NCI-H2196 treated with DMSO at 0.1 percent for 48 hours (cell line): ENCODE data around the gene ZNF606.

Experiments
- DNase-seq: peaks from one replicate; lab custom pipeline; 2025; ENCODE audit not compliant: unreplicated experiment; lab: John Stamatoyannopoulos, UW

The ZNF606 gene

GRCh38 chr19:58002384-58003173 is at the start of gene ZNF606:
TSS of gene ZNF606 (minus strand) at chr19:58002820. CDS start at chr19:58001319, 1,501 bp downstream.
- peak; percentile 65 for DNase-seq

DNA sequence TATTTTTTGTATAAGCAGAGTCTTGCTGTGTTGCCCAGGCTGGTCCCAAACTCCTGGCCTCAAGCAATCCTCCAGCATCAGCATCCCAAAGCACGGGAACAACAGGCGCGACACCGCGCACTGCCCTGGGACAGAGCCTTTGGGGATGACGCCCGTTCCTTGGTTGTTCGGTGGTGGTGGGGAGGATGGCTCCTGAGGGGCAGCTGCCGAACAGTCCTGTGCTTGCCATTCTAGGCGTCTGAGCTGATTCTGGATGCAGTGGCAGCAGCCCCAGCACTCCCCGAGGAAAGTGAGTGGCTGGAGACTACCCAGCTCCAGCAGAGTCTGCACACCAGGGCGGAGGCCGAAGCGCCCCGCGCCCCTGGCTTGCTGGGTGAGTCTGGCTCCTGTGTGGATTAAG is 49.6 kb upstream of the ZNF606 start:
- DNase-seq, result no peak

DNA sequence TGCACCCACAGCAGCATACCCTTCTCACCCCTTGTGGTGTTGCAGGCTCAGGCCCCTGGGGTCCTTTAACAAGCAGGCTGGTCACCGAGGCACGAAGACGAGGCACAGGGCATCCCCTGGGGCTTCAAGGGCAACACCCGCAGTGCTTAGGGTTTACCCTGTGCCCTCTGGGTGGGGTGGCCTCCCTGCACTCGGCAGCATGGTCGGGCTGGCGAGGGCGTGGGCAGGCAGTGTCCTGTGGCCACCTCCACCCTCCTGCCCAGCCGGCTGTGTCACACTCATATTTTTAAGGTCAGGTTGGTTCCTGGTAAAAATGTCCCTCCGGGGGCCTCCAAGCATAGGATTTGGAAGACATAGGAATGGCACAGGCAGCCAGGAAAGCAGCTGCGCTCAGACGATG is 45.1 kb upstream of the ZNF606 start:
- no peak for DNase-seq

DNA sequence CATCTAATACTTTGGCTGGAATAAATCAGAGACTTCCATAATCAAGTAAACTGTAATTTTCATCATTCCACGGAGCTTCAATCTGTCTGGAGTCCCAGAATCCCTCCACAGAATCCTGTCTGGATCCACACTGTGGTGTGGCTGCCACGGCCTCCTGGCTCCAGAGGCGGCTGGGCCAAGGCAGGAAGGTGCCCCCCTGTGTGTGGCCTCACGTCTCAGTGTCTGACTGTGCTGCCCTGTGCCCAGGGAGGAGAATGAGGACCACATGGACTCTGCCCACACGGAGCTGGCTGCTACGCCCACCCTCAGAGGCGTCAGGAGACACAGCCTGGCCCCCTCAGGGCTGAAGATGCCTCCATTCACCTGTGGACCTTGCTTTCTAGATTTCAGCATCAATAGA is 44.2 kb upstream of the ZNF606 start:
- no peak for DNase-seq

DNA sequence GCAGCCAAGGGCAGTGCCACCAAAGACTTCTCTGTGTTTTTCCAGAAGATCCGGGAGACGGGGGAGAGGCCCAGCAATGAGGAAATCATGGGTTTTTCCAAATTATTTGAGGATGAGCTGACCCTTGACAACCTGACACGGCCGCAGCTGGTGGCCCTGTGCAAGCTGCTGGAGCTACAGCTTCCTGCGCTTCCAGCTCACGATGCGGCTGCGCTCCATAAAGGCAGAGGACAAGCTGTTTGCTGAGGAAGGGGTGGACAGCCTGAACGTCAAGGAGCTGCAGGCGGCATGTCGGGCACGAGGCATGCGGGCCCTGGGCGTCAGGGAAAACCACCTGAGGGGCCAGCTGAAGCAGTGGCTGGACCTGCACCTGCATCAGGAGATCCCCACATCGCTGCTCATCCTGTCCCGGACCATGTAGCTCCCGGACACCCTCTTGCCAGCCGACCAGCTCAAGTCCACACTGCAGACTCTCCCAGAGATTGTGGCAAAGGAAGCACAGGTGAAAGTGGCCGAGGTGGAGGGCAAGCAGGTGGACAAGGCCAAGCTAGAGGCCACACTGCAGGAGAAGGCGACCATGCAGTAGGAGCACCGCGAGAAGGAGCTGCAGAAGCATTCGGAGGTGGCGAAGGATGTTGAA is 42.9 kb upstream of the ZNF606 start:
- DNase-seq, result no peak

- no peak for DNase-seq
These were observed 42.3 kb upstream of the ZNF606 start for GRCh38 chr19:58044886-58045285.

- no peak for DNase-seq
These were observed 41.8 kb upstream of the ZNF606 start for GRCh38 chr19:58044391-58044790.

- no peak for DNase-seq
These were observed 40.1 kb upstream of the ZNF606 start for GRCh38 chr19:58042495-58043340.

DNA sequence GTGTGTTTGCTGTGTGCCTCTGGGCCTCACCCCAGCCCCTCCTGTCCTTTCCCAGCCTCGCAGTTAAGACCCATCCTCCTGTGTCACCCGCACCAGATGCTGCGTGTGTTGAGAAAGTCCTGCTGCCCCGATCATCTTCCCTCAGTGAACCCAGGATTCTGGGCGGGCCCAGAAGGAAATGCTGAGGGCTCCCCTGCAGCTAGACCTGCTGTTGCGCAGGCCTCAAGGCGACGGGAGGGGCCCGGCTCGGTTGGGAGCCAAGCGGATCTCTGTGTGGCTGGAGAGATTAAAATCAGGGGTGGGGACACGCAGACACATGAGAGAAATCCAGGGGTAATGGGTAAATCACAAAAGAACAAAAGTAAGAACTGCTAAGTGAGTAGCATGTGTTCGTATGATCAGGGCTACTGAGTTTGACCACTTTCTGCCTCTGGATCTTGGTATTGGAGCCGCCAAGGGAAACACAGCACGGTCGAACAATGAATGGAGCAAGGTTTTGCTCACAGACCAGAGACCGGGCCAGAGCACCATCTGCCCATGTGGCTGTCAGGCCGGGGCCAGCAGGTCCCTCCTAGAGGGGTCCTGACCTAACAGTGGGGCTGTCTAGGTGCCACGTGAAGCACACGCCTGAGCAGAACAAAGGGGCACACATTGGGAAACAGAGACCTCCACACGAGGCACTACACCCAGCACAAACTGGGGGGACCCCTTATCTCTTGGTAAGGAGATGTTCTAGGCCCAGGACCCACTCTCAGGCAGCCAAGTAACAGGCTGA is 38.3 kb upstream of the ZNF606 start:
- no peak for DNase-seq

- no peak for DNase-seq
These were observed 36.1 kb upstream of the ZNF606 start for GRCh38 chr19:58038688-58039204.

DNA sequence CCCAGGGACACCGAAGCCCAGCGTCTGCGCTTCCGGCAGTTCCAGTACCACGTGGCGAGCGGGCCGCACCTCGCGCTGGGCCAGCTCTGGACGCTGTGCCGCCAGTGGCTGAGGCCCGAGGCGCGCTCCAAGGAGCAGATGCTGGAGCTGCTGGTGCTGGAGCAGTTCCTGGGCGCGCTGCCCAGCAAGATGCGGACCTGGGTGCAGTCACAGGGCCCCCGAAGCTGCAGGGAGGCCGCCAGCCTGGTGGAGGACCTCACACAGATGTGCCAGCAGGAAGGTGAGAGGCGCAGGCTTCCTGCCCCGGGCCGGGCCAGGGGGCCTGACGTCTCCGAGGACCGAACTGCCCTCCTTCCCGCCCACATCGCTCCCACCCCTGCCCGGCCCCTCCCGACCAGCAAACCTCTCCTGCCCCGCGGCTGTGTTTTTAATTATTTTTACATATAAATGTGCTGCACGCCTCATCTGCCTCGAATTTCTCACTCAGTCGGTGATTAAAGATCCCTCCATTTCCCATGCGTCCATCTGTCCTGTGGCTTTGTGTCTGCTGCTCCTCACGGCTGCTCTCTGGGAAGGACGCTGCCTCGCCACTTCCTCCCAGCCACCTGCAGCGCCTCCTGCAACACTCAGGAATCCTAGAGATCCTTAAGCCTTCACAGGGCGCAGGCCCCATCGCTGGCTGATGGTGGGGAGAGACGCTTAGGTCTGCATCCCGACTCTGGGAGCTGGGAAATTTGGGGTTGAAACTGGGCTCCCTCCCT is 35.5 kb upstream of the ZNF606 start:
- no peak for DNase-seq

DNA sequence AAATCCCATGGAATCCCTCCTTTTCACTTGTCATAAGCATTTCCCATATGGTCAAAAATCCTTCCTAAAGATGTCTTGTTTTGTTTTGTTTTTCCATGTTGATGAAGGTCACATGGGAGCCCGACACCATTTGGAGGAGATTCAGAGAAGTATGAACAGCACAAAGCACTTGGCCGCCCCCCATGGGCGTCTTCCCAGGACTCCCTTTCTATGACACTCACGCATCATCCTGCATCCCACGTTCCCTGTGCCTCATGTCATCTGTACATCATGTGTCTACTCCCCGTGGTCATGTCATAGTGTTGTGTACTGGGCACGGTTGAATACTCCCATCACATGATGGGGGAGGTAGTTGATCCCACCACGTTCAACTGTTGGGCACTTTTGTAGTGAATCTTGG is 33.2 kb upstream of the ZNF606 start:
- DNase-seq, result no peak

- DNase-seq, result no peak
These were observed 31.8 kb upstream of the ZNF606 start for GRCh38 chr19:58034477-58034793.

DNA sequence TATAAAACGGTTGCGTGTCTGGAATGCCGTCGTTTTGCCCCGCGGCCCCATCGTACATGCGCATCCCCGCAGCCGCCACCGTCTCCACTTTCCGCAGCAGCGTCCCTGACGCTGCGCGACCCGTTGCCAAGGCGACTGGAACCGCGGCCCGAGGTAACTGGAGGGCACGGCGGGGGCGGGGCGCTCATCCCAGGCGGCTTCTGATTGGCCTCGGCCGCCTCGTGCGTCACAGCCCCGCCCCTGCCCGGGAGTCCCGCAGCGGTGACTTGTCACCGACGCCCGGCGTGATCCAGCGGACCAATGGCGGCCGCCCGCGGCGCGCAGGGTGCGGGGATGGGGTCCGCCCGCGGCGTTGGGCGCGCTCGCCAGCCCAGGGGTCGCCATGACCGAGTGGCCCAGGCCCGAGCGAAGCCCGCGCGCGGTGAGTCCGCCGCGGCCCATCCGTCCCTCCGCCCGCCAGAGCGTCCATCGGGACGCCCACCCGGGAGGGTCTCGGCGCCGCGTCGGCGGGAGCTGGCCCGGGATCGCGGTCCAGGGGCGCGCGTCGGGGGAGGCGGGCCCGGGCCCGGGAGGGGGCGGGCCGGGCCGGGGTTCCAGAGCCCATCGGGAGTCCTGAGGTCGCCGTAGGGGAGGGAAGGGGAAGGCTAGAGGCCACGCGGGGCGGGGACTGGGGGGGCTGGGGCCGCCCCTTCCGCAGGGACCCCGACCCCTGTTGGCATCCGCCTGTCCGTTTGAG is 31.3 kb upstream of the ZNF606 start, which contains the start of gene ZSCAN1:
ZSCAN1 (plus strand) TSS at position 285 of the 736 bp plus-strand sequence. CDS start 3,812 bp downstream, outside the sequence.
- DNase-seq, result no peak

DNA sequence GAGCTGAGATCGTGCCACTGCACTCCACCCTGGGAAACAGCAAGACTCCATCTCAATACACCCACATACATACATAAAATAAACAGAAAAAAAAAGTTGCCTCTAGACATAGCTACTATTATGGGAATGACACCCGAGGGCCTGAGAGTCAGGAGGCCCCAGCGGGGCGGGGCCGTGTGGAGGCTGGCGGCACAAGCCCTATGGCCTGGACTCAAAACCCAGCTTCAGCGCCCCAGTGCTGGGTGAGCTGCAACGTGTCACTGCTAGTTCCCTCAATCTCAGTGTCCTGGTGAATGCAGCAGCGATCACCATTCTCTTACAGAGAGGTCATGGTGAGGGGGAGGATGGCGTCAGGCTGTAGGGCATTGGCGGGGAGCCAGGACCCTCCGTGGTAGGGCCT is 22.0 kb upstream of the ZNF606 start:
- no peak for DNase-seq

DNA sequence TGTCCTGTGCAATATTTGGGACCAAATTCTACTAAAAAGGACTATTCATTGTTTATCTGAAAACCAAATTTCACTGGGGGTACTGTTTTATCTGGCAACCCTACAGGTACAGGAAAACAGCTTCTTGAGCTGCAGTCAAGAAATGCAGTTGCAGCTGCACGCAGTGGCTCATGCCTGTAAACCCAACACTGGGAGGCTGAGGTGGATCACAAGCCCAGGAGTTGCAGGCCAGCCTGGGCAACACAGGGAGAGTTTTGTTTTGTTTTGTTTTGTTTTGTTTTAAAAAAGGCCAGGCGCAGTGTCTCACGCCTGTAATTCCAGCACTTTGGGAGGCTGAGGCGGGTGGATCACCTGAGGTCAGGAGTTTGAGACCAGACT is 19.7 kb upstream of the ZNF606 start:
- DNase-seq, result no peak

GRCh38 chr19:58021541-58022282 is 19.1 kb upstream of the ZNF606 start:
- DNase-seq, result no peak

- DNase-seq, result no peak
These were observed 17.5 kb upstream of the ZNF606 start for GRCh38 chr19:58020129-58020528.

DNA sequence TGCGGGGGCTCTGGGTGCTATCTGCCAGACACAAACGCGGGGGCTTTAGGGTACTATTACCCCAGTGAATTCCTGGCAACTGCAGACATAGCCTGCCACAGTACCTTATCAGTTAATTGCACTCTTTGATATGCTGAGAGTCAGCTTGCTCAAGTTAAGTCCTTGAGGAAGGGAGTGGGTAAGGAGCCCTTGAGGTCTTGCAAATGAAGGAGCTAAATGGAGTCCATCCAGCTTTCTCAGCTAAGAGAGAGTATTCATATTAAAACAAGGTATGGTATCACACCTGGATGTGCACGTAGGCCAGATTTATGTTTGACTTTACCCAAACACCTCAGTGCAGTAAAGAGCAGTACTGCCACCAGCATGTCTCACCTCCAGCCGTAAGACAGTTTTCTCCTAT is 11.5 kb upstream of the ZNF606 start:
- no peak for DNase-seq
